Germinal center (tissue), 1 donor: ENCODE measurements around the gene NEB.
"Not testable (repeated sequence)": the region's sequence is repeated elsewhere in the genome, so short reads cannot be mapped to it uniquely, and the experiment has no call there.

ENCODE experiments used
- DNase-seq: peaks from one replicate; pipeline ENCODE4 v3.0.0; 2012; ENCODE audit warnings: mixed read lengths, low spot score

Gene NEB

DNA sequence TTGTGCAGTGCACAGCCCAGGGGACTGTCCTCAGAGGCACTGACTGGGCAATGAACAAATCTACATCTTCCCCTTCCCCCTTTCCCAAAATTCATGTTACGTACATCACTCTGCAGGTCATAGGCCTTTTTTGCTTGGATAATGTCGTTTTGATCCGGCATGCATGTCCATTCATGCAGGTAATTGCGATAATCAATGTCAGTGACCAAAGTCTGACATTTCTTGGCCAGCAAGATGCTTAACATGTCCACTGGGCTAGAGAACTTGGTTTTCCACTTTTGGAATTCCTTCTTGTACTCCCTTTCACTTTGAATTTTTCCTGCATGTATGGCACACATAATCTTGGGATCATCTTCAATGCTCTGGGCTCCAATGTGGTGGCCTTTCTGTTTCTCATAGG lies 124.6 kb downstream of the NEB start:
- no peak for DNase-seq

DNA sequence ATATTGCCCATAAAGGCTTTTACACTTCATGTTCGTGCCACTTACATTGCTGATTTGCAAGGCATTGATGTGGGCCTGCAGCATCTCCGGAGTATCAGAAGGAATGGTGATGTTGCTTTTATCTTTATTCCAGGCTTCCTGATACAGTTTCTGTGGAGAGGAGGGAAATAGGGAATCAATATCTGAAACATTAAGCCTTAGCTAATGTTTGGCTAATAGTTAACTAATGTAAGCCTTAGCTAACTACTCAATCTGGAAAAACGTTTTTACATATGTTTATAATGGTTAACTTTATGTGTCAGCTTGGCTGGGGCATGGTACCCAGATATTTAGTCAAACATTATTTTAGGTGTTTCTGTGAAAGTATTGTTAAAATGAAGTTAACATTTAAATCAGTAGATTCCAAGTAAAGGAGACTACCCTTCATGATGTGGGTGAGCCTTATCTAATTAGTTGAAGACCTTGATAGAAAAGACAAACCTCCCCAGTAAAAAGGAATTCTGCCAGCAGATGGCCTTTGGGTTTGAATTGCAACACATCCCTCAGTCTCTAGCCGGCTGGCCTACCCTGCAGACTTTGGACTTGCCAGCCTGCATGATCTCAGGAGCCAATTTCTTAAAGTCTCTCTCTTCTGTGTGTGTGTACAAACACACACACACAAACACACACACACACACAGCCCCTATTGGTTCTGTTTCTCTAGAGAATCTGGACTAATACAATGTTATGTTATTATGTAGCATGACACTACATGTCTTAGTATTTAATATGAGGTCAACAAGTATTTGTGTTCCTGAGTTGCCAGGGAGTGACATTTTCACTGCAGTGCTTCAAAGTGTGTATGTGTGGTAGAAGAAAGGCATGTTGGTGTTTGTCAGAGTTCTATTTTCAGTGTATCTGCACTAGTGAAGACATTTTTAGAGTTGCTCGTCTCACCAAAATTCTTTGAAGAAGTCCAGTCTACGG lies 126.5 kb downstream of the NEB start:
- not testable (repeated sequence) for DNase-seq

DNA sequence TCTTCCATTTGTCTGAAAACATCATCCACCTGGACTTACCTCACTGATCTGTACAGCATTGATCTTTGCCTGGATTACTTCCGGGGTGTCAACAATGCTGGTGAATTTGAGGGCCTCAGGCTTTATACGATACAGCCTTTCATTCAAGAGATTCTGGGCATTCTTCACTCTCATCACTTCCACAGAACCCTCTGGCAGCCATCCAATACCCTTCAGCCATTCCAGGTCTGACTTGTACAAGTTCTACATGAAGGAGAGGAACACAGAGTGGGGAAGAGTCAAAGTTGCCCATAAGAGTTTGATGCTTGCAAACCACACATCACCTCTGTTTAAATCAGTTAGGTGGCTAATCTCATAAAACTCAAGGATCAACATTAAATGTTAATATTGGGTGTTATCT lies 130.7 kb downstream of the NEB start:
- not testable (repeated sequence) for DNase-seq

DNA sequence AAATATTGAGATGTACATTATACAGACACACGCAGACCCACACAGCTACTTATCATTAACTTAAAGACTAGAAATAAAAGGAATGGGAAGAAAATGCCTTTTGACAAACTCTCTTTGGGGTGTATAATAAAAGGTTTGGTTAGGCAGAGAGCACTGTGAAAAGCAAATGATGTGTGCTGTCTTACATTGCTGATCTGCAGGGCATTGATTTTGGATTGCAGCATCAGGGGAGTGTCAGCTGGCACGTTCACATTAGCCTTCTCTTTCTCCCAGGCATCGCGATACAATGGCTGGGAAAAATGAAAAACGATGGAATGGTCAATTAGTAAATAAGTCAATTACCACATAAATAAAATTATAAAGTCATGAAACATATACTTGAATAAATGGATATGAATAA lies 131.9 kb downstream of the NEB start:
- DNase-seq, result not testable (repeated sequence)

DNA sequence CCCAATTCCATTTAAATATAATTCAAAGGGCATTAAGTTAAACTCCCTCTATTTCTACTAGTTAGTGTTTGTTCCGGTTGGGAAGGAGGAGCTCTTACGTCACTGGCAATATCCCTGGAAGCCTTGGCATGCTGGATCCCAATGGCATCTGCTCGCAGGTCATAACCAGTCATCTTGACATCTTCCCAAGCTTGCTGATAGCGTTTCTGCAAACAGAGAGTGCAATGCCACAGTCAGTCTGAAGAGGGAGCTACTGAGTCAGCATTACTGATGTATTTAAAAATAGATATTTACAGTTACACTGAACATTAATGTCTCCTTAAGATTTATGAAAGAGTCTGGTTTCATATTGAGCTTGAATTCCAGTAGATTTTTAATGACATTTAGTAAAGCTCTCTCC lies 132.5 kb downstream of the NEB start:
- not testable (repeated sequence) for DNase-seq

DNA sequence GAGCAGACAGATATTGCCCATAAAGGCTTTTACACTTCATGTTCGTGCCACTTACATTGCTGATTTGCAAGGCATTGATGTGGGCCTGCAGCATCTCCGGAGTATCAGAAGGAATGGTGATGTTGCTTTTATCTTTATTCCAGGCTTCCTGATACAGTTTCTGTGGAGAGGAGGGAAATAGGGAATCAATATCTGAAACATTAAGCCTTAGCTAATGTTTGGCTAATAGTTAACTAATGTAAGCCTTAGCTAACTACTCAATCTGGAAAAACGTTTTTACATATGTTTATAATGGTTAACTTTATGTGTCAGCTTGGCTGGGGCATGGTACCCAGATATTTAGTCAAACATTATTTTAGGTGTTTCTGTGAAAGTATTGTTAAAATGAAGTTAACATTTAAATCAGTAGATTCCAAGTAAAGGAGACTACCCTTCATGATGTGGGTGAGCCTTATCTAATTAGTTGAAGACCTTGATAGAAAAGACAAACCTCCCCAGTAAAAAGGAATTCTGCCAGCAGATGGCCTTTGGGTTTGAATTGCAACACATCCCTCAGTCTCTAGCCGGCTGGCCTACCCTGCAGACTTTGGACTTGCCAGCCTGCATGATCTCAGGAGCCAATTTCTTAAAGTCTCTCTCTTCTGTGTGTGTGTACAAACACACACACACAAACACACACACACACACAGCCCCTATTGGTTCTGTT lies 137.2 kb downstream of the NEB start:
- DNase-seq, result not testable (repeated sequence)

DNA sequence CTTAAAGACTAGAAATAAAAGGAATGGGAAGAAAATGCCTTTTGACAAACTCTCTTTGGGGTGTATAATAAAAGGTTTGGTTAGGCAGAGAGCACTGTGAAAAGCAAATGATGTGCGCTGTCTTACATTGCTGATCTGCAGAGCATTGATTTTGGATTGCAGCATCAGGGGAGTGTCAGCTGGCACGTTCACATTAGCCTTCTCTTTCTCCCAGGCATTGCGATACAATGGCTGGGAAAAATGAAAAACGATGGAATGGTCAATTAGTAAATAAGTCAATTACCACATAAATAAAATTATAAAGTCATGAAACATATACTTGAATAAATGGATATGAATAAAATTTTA lies 142.4 kb downstream of the NEB start:
- DNase-seq, result not testable (repeated sequence)

DNA sequence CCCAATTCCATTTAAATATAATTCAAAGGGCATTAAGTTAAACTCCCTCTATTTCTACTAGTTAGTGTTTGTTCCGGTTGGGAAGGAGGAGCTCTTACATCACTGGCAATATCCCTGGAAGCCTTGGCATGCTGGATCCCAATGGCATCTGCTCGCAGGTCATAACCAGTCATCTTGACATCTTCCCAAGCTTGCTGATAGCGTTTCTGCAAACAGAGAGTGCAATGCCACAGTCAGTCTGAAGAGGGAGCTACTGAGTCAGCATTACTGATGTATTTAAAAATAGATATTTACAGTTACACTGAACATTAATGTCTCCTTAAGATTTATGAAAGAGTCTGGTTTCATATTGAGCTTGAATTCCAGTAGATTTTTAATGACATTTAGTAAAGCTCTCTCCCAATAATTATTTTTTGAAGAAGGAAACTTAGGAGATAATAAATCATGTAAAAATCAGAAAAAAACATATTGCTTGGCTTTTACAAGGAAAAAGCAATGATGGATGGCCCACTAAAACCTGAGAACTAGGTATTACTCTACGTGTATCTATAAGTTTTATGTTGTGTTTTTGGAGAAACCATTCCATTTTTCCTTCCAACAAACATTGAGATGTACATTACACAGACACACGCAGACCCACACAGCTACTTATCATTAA lies 142.9 kb downstream of the NEB start:
- not testable (repeated sequence) for DNase-seq

DNA sequence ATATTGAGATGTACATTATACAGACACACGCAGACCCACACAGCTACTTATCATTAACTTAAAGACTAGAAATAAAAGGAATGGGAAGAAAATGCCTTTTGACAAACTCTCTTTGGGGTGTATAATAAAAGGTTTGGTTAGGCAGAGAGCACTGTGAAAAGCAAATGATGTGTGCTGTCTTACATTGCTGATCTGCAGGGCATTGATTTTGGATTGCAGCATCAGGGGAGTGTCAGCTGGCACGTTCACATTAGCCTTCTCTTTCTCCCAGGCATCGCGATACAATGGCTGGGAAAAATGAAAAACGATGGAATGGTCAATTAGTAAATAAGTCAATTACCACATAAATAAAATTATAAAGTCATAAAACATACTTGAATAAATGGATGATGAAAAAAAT lies 153.0 kb downstream of the NEB start:
- not testable (repeated sequence) for DNase-seq

DNA sequence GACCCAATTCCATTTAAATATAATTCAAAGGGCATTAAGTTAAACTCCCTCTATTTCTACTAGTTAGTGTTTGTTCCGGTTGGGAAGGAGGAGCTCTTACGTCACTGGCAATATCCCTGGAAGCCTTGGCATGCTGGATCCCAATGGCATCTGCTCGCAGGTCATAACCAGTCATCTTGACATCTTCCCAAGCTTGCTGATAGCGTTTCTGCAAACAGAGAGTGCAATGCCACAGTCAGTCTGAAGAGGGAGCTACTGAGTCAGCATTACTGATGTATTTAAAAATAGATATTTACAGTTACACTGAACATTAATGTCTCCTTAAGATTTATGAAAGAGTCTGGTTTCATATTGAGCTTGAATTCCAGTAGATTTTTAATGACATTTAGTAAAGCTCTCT lies 153.6 kb downstream of the NEB start:
- not testable (repeated sequence) for DNase-seq

DNA sequence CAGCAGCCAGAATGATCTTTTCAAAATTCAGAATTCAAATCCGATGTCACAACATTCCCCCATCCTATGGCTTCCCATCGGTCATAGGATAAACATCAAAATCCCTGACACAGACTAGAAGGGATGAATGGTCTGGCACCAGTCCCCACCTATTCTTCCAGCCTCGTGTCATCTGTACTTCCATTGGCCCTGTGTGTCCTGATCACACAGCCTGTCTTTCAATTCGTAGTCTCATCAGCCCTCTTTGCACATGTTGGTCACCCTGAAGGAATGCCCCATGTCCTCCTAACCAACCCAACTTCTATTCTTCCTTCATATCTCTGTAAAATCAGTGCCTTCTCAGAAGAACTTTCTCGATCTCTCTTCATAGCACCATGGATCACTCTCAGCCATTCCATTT lies 157.2 kb downstream of the NEB start:
- no peak for DNase-seq

DNA sequence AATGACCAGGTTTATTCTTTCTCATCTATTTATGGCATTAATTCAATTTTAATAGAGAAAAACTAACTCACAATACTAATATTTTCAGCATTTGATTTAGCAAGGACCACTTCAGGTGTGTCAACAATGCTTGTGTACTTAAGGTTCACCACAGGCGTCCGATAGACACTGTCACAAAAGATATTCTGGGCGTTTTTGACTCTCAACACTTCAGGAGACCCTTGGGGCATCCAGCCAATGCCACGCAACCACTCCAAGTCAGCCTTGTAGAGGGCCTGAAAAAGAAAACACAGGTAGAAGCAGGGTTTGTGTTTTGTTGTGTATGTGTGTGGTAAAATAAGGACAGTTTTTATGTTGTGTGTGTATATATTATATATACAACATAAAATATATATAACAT lies 158.2 kb downstream of the NEB start:
- no peak for DNase-seq

DNA sequence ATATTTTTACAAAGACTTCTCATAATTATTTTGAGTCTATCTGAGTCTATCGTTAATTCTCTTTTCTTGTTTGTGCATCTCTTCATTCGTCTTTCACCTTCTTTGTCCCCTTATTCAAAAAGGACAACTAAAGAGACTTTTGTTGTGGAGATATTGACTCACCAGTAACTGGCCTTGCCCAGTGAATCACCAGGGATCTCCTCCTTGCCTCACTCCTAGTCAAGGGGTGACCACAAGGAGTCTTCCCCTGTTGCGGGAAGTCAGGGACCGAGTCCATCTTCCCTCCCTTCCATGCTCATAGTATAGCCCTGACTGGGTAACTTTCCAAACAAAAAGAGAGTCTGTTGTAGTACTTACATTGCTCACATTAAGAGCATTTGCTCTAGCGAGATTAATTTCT lies 158.9 kb downstream of the NEB start:
- DNase-seq, result no peak

DNA sequence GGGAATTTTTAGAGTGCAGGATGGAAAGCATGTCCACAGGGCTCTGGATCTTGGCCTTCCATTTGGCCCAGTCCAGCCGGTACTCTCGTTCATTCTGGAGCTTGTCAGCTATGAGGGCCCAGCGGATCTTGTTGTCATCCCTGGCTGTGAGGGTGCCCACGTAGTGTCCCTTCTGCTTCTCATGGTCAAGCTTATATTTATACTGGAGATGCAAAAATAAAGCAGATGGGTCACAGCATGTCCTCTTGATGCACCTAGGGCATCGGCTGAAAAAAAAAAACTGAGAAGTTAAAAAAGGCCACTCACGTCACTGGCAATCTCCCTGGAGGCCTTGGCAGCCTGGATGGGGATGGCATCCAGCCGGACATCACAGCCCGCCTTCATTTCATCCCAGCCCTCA lies 164.1 kb downstream of the NEB start:
- DNase-seq, result no peak

DNA sequence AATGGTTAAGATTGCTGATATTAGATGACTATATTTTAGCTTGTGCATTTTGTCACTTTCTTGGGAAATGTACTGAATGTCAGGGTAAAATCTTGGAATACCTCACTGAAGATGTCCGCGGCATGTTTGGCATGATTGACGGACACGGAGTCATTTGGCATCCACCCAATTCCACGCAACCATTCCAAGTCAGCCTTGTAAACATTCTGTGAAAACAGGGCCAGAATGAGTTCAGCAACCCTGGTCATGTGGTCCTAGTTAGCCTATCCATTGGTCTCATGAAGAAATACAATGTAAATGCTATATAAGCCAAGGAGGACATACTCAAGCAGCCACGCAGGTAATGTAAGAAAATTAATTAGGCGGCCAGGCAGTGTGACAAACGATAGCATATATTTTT lies 165.1 kb downstream of the NEB start:
- no peak for DNase-seq

DNA sequence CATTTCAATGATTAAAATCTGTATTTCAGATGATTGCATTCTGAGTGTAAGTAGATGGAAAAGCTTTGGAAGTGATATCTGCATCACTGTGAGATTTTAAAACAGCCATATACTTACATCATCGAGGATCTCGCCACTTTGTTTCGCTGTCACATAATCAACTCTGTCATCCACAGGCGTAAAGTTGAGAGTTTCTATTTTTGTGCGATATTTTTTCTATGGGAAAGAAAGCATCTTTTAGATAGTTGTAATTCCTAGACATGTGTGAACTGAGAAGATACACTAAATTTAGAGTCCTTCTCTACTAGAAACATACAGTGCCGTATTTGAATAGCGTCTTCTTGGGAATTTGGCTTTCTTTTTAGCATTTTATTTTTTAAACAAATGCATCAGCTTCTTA lies 165.8 kb downstream of the NEB start:
- DNase-seq, result no peak

DNA sequence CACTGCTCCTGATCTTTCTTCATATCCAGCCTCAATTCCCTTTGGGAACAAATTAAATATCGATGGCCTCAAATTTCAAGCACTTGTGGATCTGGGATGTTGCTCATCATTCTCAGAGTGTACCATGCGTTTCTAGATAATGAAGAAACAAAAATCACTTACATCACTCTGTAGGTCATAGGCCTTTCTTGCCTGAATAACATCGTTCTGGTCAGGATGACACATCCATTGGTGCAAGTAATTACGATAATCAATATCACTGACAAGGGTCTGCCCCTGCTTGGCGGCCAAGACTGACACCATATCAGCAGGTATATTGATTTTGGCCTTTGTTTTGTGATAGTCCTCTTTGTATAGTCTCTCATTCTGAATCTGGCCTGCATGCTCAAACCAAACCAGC lies 167.3 kb downstream of the NEB start:
- DNase-seq, result no peak

DNA sequence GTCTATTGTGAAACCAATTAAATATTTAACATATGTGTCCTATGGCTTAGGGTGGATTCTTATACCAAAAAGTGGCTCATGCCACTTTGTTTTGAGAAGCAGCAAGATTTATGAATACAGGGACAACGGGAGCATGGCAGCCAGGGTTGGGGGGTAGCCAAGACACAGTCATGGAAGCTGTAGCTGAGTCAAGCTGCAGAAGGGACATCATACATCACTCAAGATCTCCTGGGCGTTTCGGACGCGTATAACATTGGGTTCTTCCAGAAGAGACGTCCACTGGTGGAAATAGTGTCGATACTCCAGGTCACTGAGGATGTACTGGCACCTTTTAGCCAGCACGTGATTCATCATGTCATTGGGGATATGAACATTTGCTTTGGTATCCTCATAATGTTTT lies 171.9 kb downstream of the NEB start:
- no peak for DNase-seq

DNA sequence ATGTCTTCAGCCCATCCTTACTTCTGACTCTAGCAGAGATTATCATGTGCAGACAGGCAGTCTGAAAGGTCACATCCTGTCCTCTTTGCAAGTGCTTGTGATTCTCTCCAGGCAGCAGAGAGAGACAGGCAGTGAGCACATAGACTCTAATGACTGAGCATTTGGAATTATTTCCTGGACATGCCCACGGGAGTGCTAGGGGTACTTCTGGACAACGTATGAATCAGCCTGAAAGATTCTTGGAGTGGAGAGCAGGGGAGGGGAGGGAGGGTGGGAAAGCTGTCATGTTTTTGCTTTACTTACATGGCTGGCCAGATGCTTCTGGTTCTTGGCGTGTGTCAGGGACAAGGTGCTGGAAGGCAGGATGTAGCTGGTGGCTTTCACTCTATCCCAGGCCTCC lies 174.0 kb downstream of the NEB start:
- no peak for DNase-seq

DNA sequence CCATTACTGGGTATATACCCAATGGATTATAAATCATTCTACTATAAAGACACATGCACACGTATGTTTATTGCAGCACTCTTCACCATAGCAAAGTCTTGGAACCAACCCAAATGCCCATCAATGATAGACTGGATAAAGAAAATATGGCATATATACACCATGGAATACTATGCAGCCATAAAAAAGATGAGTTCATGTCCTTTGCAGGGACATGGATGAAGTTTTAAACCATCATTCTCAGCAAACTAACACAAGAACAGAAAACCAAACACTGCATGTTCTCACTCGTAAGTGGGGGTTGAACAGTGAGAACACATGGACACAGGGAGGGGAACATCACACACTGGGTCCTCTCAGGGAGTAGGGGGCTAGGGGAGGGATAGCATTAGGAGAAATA lies 174.8 kb downstream of the NEB start:
- DNase-seq, result not testable (repeated sequence)

DNA sequence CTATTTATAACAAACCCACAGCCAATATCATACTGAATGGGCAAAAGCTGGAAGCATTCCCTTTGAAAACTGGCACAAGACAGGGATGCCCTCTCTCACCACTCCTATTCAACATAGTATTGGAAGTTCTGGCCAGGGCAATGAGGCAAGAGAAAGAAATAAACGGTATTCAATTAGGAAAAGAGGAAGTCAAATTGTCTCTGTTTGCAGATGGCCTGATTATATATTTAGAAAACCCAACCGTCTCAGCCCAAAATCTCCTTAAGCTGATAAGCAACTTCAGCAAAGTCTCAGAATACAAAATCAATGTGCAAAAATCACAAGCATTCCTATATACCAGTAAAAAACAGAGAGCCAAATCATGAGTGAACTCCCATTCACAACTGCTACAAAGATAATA lies 176.4 kb downstream of the NEB start:
- not testable (repeated sequence) for DNase-seq

DNA sequence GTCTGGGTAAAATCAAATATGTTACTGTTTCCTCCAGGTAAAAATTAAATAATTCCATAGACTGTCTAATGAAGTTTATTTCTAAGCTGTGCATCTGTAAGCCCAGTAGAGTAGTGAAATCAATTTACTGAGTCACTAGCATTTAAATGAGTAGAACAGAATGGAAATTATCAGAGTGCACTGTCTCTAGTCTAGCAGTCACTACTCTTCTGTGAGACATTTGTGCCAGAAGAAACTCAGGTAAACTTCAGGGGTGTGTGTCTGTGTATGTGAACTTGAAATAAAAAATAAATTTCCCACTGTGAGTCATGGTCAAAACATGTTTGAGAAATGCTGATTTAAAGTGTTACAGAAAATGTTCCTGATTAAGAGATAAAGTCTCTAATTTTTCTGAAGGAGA lies 178.2 kb downstream of the NEB start:
- DNase-seq, result no peak

DNA sequence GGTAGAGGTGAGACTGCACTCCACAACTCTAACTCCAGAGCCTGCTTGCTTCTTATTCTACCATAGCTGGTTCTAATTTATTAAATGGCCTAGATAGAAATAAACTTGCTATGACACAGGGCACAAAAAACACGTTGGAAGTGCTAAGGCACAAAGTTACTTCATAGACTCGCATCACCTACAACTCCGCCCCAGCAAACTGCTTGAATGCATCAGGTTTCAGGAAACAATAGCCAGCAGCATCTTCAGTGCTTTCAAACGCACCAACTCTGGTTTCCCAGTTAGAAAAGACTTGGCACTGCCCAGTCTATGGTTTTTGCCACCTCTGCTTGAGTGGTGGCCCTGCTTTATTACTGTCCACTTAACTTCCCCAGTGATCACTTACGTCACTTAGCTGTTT lies 182.0 kb downstream of the NEB start:
- no peak for DNase-seq
